GM21367 (cell line): ENCODE data around the gene SPOCK1.

Experiments
- ATAC-seq: cut with Tn5 transposase; IDR thresholded peaks from one replicate; pipeline ENCODE4 v1.9.1; 2021; ENCODE audit not compliant: unreplicated experiment

SPOCK1 gene

GRCh38 chr5:137496919-137497318 lies 2.2 kb downstream of the SPOCK1 start:
- no peak for ATAC-seq

DNA sequence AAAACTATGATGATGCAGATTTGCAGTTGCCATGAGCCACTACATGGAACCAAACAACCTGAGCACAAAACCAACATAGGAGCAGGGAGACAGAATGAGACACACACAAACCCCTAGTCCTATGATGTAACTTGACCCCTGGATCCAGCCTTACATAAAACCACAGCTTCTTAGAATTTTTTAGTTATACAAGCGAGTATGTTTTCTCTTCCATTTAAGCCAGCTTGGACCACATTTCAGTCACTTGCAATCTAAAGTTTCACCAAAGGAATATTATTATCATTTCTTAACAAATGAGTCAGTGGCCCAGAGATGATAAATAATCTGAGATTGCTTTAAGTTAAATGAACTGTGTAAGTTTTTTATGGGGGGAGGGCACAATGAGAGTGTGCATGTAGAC lies 6.8 kb downstream of the SPOCK1 start:
- no peak for ATAC-seq

DNA sequence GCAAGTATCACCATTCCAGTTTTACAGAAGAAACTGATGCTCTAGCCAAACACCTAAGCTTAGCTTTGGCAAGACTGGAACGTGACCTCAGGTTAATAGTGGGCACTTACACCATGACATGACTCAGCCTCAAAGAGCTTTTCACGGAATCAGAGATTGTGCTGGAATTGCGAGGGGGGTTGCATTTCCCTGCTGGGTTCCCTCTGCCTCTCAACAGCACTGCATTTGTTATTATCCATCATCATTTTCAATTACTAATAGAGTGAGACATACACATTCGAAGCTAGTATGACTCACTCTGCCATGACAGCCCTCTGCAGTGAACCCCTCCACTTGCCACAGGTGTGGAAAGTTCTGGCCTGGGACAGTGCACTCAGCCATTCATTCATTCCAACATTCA lies 8.0 kb downstream of the SPOCK1 start:
- ATAC-seq, result no peak

- ATAC-seq, result no peak
These were observed 8.5 kb downstream of the SPOCK1 start for GRCh38 chr5:137490591-137490990.

DNA sequence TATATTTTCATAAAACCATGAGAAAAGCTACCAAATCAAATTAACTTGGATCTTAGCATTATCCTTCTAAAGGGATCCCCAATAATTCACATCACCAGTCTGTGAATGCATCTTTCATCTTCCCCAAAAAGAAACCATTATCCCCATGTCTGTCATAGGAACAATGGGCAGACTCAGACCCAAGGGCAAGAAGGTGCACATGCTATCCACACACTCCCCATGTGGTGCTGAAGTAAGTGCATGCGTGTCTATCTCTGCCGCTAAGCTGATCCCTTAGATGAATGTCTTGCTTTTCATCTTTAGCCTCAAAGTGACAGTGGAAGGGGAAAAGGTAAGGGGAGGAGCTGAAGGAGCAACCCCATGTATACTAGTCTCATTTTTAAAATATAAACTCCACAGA lies 10.2 kb downstream of the SPOCK1 start:
- ATAC-seq, result no peak

GRCh38 chr5:137488516-137488915 lies 10.6 kb downstream of the SPOCK1 start:
- no peak for ATAC-seq

DNA sequence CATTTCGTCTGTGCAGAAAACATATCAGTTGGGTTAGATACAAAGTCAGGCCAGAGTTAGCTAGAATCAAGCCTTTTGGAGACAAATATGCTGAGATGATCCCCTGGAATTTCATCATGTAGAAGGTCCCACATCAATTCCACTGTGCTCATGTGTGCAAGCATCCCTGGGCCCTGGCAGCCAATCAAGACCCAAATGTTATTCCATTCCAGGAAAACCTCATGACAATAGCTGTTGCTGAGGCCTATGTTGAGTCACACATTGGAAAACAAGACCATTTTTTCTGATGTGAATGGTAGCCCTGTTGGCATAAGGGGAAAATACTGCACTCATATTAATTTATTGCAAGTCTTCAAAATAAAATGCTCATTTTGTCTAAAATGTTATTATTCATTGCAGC lies 11.5 kb downstream of the SPOCK1 start:
- no peak for ATAC-seq

- no peak for ATAC-seq
These were observed 12.4 kb downstream of the SPOCK1 start for GRCh38 chr5:137486707-137487106.

DNA sequence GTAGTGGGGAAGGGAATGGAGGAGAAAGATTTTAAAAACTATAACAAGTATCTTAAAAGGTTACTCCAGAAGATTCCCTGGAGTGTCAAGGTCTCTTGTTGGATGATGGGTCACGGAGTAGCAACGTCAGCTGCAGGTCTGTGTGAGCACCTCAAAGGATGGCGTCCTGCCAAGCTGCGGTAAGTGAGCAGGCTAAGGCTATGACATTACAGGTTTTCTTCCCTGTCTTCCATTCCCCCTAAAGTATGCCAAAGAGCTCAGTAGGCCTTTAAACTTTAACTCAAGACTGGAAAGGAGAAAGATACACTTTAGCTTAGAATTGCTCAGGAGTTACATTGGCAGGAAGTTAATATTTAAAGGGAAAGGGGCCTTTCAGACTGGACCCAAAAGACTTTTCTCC lies 17.5 kb downstream of the SPOCK1 start:
- no peak for ATAC-seq

DNA sequence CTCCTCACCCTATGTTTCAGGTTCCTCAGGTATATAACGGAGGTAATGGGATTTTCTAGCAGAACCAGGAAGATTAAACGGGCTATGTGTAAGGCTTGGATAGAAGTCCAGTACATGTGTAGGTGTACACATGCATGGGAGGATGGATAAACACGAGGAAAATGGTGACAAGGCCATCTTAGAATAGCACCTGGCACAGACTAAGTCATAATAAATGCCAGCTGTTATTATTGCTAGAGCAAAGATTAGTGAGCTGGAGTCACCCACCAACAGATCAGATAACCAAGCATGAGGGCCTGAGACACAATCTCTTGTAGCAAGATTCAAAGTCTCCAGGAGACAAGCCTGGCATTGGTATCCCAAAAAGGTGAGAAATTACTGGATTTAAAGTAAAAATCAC lies 21.1 kb downstream of the SPOCK1 start:
- no peak for ATAC-seq

- no peak for ATAC-seq
These were observed 28.3 kb downstream of the SPOCK1 start for GRCh38 chr5:137470921-137471220.

- no peak for ATAC-seq
These were observed 28.8 kb downstream of the SPOCK1 start for GRCh38 chr5:137470111-137470920.

- ATAC-seq, result no peak
These were observed 32.2 kb downstream of the SPOCK1 start for GRCh38 chr5:137466889-137467288.

DNA sequence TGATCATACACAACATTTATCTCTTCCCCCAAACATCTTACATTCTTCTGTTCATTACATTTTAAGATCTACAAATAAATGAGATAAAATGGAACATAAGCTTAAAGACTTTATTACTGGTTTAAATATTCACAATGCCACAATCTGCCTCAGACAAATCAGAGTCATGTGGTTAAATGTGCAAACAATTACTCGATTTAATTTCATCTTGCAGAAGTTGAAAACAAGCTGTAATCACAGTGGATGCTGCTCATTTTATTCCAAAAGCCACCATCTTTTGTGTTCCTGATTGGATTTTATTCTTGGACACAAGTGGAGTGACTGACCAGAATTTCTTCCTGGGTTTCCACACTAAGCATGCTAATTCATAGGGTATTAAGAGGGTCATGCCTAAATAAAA lies 33.2 kb downstream of the SPOCK1 start:
- ATAC-seq, result no peak

DNA sequence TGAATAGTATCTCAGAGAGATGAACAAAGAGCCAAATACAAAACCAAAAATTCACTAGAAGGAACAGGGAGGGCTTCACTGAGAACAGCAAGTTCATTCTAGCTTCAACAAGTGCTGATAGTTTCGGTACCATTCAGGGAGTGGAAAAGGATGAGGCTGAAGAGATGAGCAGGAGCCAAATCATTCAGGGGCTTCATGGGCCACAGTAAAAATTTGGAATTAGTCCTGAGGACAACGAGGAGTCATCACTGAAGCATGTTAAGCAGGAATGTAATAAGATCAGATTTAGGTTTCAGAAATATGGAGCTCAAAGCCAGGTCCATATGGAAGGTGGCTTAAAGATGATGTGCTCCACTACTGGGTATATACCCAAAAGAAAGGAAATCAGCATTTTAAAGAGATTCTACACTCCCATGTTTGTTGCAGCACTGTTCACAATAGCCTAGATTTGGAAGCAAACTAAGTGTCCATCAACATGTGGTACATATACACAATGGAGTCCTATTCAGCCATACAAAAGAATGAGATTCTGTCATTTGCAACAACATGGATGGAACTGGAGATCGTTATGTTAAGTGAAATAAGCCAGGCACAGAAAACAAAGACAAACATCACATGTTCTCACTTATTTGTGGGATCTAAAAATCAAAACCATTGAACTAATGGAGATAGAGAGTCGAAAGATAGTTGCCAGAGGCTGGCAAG lies 36.2 kb downstream of the SPOCK1 start:
- ATAC-seq, result no peak

DNA sequence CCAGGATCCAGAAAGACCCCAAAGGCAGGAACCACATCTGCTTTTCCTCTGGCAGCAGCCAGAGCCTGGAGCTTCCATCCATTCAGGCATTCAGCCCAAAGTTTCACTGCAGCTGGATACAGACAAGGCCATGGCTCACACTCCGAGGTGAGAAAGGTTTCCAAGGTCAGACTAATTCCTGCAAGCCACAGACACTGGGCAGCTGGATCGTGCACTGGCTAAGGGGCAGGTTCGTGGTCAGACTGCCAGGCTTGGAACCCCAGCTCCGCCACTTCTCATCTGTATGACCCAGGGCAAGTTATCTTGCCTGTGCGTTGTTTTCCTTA lies 36.9 kb downstream of the SPOCK1 start:
- ATAC-seq, result no peak

GRCh38 chr5:137461391-137462264 lies 37.5 kb downstream of the SPOCK1 start:
- no peak for ATAC-seq

DNA sequence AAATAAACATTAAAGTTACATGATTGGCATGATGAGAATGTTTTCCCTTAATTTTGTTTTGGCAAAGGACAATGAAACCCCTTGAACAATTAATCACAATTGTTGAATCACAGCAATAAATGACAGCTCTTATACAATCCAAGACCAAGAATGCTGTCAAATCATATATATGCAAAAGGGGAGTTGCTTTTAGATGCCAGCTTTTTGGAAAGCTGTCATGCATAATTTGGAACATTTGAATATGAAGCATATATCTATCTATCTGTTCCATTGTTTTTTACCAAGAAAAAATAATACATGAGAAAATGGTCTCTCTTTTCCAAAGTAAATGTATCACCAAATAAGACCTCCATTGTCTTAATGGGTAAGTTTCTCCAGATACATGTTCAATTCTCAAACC lies 44.5 kb downstream of the SPOCK1 start:
- no peak for ATAC-seq

DNA sequence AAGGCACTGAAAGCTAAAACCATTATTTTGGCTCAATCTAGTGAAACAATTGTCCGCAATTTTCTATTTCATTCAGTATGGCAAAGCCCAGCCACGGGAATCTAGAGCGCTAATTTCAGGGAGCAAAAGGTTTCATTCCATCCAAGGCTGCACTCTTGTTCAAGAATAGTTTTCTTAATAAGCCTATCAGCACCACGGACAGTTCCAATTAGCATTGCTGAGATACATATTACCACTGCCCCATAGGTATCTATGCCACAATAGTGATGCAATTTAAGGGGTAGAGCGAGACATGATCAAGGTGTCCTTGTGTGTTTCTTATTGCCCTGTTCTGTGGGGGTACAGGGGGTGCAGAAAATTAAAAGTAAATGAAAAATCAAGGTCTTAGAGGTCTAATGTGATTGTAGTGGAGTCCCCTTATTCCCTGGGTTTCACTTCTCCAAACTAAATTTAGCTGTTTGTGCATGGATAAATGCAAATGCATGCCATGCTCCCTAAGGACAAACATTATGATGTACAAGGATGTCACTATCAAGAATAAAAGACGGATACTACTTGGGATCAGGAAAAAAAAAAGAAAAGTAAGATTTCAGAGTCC lies 45.5 kb downstream of the SPOCK1 start:
- no peak for ATAC-seq

DNA sequence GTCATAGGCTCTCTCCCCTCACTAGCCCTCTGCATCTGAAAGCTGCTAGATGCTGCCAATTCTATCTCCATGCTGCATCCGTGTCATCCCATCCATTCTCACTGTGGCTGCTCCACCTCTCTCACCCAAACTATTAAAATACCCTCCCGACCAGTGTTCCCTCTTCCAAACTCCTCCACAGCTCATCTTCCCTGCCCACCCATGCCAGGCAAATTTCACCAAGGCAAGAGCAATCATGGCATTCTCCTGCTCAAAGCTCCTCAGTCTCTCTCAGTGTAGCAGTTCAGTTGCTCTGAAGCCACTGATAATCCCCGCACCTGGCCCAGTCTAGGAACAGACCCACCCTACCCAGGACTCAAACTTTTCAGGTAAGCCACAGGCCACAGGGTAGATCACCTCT lies 48.4 kb downstream of the SPOCK1 start:
- no peak for ATAC-seq

GRCh38 chr5:137448868-137449267 lies 50.3 kb downstream of the SPOCK1 start:
- no peak for ATAC-seq

- ATAC-seq, result no peak
These were observed 52.5 kb downstream of the SPOCK1 start for GRCh38 chr5:137446615-137447014.
